HepG2 (cell line): ENCODE data around the gene ZNF445. TPM values are rescaled to one million over a fixed set of nuclear protein-coding genes. Genes with fewer than 3 reads are reported as not detected.

Experiments
- CBX1 ChIP-seq: IDR thresholded peaks from one replicate; pipeline ENCODE4 v1.6.1; 2016; ENCODE audit warnings: antibody characterized with exemption, low read depth
- DMAP1 ChIP-seq: IDR thresholded peaks from 2 replicates; pipeline ENCODE4 v1.6.1; 2016
- GATA4 ChIP-seq: sonication (generic); IDR thresholded peaks from 2 replicates; pipeline ENCODE4 v1.6.1; 2016; ENCODE audit warnings: antibody characterized with exemption, low read depth, borderline replicate concordance
- MED1 ChIP-seq: sonication (generic); formaldehyde crosslinking; IDR thresholded peaks from 2 replicates; pipeline ENCODE4 v1.4.0; 2020; ENCODE audit warnings: missing genetic modification reagents
- NFE2L1 ChIP-seq: sonication (generic); formaldehyde crosslinking; IDR thresholded peaks from 2 replicates; pipeline ENCODE4 v1.4.0; 2020; ENCODE audit warnings: missing genetic modification reagents, mild to moderate bottlenecking, borderline replicate concordance
- POLR2A ChIP-seq, 2 experiments: IDR thresholded peaks; 2 replicates each; pipeline ENCODE4 v1.6.1; 2011; ENCODE audit warnings: low read depth in 2 of 2, low read length in 2 of 2, mild to moderate bottlenecking in 1 of 2, moderate library complexity in 1 of 2; ENCODE audit not compliant: insufficient read depth in 1 of 2
- POLR2AphosphoS5 ChIP-seq: IDR thresholded peaks from 2 replicates; pipeline ENCODE4 v1.6.1; 2012; ENCODE audit warnings: low read depth, low read length
- PRDM15 ChIP-seq: sonication (generic); formaldehyde crosslinking; IDR thresholded peaks from 2 replicates; pipeline ENCODE4 v1.4.0; 2020; ENCODE audit warnings: missing genetic modification reagents
- ZNF230 ChIP-seq: sonication (generic); formaldehyde crosslinking; IDR thresholded peaks from 2 replicates; pipeline ENCODE4 v1.4.0; 2020; ENCODE audit warnings: mild to moderate bottlenecking, missing genetic modification reagents
- ZNF326 ChIP-seq: sonication (generic); formaldehyde crosslinking; IDR thresholded peaks from 2 replicates; pipeline ENCODE4 v1.4.0; 2020; ENCODE audit warnings: missing genetic modification reagents, borderline replicate concordance
- ZNF572 ChIP-seq: sonication (generic); formaldehyde crosslinking; IDR thresholded peaks from 2 replicates; pipeline ENCODE4 v1.5.1; 2020; ENCODE audit warnings: mild to moderate bottlenecking, missing genetic modification reagents
- ZNF670 ChIP-seq: sonication (generic); formaldehyde crosslinking; IDR thresholded peaks from 2 replicates; pipeline ENCODE4 v1.8.0; 2022; ENCODE audit warnings: mild to moderate bottlenecking, missing genetic modification reagents, borderline replicate concordance
- ZNF713 ChIP-seq: sonication (generic); formaldehyde crosslinking; IDR thresholded peaks from 2 replicates; pipeline ENCODE4 v1.4.0; 2020; ENCODE audit warnings: mild to moderate bottlenecking, missing genetic modification reagents
- polyA plus RNA-seq, 8 experiments: library from polyadenylated mRNA; depleted of rRNA in 3 of 8; stranded (reverse) in 7 of 8; unstranded in 1 of 8; fragments of >200 nt; fragmentation: Illumina TruSeq in 4 of 8; extraction: Trizol in 4 of 8; gene quantifications; 2 replicates each; pipeline versions ENCODE4 v1.2.1 to v1.2.3, GENCODE V29; 2011 to 2016; ENCODE audit warnings: low read depth in 4 of 8, missing spikeins in 1 of 8, mixed read lengths in 1 of 8; ENCODE audit not compliant: insufficient read depth in 1 of 8
- total RNA-seq, 5 experiments: library from RNA; depleted of rRNA; stranded (reverse); fragments of >200 nt; fragmentation: Illumina TruSeq; extraction: Trizol; gene quantifications; 2 replicates each; pipeline ENCODE4 v1.2.3, GENCODE V29; 2016; ENCODE audit warnings: low read depth in 1 of 5

Gene ZNF445
- total and polyA plus RNA-seq, 2 of the 13 experiments (the other 11 are each of a cell fraction or from before 2014, with no cell fraction given) = 4.4 to 10.3 TPM

GRCh38 chr3:44415421-44415820 is 62.0 kb downstream of the ZNF445 start (continued):
- TF ChIP-seq PRDM15 (CRISPR knock-in tag) (no peak), POLR2A (IDR thresholded peaks at IDR 0.05; ENCODE audit: insufficient read depth in 1 of 2, low read depth in 2 of 2, low read length in 2 of 2) (no peak), ZNF326 (no peak), DMAP1 (CRISPR knock-in tag) (no peak), NFE2L1 (no peak), GATA4 (no peak), CBX1 (no peak), ZNF572 (no peak), ZNF230 (CRISPR knock-in tag) (no peak), MED1 (CRISPR knock-in tag) (no peak), ZNF670 (CRISPR knock-in tag) (no peak), POLR2AphosphoS5 (no peak), ZNF713 (CRISPR knock-in tag) (no peak)
